Muscle of leg (tissue), 11 donors: ENCODE data around the gene CTNNA2. TPM values are rescaled to one million over a fixed set of nuclear protein-coding genes. Genes with fewer than 3 reads are reported as not detected.

Experiments used
- DNase-seq: peaks from one replicate; pipeline ENCODE4 v3.0.0; 2013
- H3K27ac ChIP-seq: one replicate; pipeline ENCODE4 v1.5.1; 2013; ENCODE audit warnings: mild to moderate bottlenecking, low read length, control low read depth
- H3K27me3 ChIP-seq: one replicate; pipeline ENCODE4 v1.6.1; 2013; ENCODE audit warnings: low read length; ENCODE audit not compliant: control insufficient read depth, insufficient read depth
- H3K36me3 ChIP-seq: one replicate; pipeline ENCODE4 v1.6.1; 2013; ENCODE audit warnings: low read length; ENCODE audit not compliant: control insufficient read depth, insufficient read depth
- H3K4me1 ChIP-seq: one replicate; pipeline ENCODE4 v1.6.1; 2013; ENCODE audit warnings: low read length; ENCODE audit not compliant: control insufficient read depth, insufficient read depth
- H3K4me3 ChIP-seq: one replicate; pipeline ENCODE4 v1.5.1; 2013; ENCODE audit warnings: low read length, control low read depth
- H3K9me3 ChIP-seq: replicated peaks from 2 replicates; pipeline ENCODE4 v1.6.1; 2013; ENCODE audit warnings: low read depth, low read length; ENCODE audit not compliant: control insufficient read depth
- WGBS: methylation state at CpG from one replicate; pipeline ENCODE4 v1.1.5; 2013; ENCODE audit warnings: missing lambda C conversion rate; ENCODE audit not compliant: insufficient coverage; 5-methylcytosine and 5-hydroxymethylcytosine counted together
- polyA plus RNA-seq, 8 donors: library from polyadenylated mRNA; unstranded; fragments of 120-200 nt; gene quantifications; one replicate each; pipeline versions ENCODE4 v1.2.1 to v1.2.3, GENCODE V29; 2013; ENCODE audit warnings: inconsistent platforms in 1 of 8, low replicate concordance in 1 of 8; ENCODE audit not compliant: insufficient read length in 8 of 8, insufficient read depth in 1 of 8
- total RNA-seq: library from RNA; stranded (reverse); fragments of 120-200 nt; gene quantifications from one replicate; pipeline ENCODE4 v1.2.4, GENCODE V29; 2013

CTNNA2 gene
- total and polyA plus RNA-seq, 9 donors: 0.28 to 1.0 (median 0.69) TPM

DNA sequence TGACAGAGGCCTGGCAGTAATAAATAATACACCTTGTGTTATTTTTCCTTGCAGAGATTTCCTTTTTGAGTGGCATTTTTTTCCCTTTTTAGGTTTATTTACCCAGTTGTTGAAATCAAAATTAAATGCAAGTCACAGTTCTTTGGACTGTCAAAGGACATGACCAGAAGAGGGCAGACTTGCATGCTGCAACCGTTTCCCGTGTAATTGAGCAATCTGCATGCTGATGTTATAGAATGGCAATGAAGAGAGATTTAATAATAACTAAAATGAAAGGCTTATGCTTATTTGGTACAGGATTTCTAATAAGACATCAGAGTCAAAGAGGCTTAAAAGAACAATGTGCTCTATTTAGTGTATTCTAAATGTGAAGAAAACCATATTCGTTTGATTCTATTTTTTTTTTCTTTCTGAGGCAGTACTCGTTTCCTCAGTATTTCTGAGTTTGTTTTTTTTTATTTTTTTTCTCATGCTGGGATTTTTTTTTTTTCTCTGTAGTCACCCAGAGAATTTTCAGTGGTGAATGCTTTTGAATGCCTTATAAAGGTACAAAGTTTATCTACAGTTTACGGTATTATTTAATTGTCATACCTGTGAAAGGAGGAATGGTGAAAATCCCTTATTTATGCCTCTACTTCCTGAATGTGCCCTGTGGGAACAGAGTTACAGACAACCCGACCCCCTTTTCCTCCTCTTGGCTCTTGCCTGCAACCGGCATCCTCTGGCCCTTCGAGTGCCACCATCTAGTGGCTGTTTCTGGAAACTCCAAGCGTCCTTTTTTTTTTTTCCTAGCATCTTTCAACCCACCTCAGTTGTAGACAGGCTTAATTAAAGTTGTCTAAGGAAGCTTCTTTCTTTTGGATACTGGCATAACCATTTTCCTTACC lies 423.2 kb downstream of the CTNNA2 start:
- Histone ChIP-seq H3K27ac (no peak overlapping the region), H3K36me3 (no peaks in the 10 kb centered on the region), H3K27me3 (no peaks in the 10 kb centered on the region), H3K4me3 (no peak overlapping the region), H3K4me1 (no peaks in the 10 kb centered on the region), H3K9me3 (no peaks in the 10 kb centered on the region)
- 0% methylated on average over 1 of the region's 9 CpGs for WGBS
- peak; percentile 67 for DNase-seq

DNA sequence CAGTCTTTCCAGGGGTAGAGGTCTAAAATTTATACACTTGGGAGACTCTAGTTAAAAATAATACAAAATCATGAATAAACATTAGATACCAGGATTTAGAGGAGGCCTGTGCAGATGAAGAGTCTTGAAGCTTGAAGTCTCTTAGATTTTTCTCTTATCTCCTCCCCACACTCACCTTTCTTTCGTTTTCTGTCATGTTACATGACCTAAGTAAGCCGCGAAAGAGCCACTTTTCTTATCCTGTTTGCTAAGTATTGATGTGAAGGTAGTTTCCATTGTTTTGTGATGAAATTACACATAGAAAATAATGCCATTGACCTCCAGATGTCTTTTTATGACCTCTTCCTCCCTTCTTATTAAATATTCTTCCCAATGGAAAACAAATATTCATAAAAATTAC lies 423.9 kb downstream of the CTNNA2 start:
- WGBS: no CpG with 5 or more reads among the region's 3 CpGs
- Histone ChIP-seq H3K4me3 (no peak overlapping the region), H3K9me3 (no peaks in the 10 kb centered on the region), H3K36me3 (no peaks in the 10 kb centered on the region), H3K27ac (no peak overlapping the region), H3K4me1 (no peaks in the 10 kb centered on the region), H3K27me3 (no peaks in the 10 kb centered on the region)
- no peak for DNase-seq

DNA sequence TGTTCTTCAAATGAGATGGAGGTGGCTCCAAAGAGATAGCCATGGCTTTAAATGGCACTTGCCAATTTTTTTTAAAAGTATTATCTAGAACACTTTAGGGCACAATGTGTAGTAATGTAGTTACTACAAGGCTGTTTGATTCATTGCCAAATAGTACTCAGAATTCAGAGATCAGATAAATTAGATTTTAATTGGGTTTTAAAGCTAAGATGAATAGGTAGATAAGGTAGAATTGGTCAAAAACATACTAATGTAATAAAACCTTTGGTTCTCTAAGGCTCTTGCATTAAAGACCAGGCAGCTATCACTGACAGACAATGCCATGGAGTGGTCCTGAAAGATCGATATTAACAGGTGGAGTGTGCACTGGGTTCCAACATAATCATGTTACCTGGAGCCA lies 425.8 kb downstream of the CTNNA2 start:
- no peak overlapping the region for H3K27ac ChIP-seq
- no peaks in the 10 kb centered on the region for H3K9me3 ChIP-seq
- WGBS: no CpG with 5 or more reads among the region's 1 CpG
- H3K27me3 ChIP-seq: no peaks in the 10 kb centered on the region
- no peak for DNase-seq
- H3K4me1 ChIP-seq: no peaks in the 10 kb centered on the region
- H3K36me3 ChIP-seq: no peaks in the 10 kb centered on the region
- no peak overlapping the region for H3K4me3 ChIP-seq

DNA sequence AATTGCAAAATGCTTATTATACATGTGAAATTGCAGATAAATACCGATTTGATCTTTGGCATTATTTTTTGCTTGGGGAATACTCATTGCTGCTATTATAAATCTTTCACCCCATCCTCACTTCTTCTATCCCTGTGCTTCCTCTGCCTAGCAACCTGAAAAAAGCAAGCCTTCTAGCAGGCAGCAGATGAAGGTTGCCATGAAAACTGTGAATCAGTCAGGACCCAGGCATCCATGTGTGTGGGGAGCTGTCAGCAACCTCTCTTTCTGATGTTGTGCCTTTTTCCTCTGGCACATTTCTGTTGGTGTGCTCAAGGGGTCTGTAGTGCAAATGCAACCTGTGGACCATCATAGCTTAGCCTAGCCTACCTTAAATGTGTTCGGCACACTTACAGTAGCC lies 427.5 kb downstream of the CTNNA2 start:
- no peaks in the 10 kb centered on the region for H3K36me3 ChIP-seq
- H3K4me1 ChIP-seq: no peaks in the 10 kb centered on the region
- H3K4me3 ChIP-seq: no peak overlapping the region
- WGBS: no CpG with 5 or more reads among the region's 2 CpGs
- H3K27ac ChIP-seq: no peak overlapping the region
- no peaks in the 10 kb centered on the region for H3K9me3 ChIP-seq
- no peak for DNase-seq
- no peaks in the 10 kb centered on the region for H3K27me3 ChIP-seq

DNA sequence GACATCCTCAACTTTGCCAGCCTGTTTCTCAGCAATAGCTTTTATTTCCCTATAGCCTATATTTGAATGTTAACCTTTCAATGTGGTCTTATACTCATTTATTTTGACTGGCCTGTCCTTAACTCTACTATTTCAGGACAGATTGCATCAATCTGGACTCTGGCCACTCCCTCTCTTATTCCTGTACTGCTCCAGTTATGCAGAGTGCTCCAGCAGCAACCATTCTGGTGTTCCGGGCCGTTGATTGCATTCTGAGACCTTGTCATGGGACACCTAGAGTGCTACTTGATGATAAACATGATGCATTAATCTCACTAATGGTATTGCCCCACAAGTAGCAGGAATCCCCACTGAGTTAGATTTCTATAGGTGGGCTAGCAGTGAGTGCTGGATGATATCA lies 428.3 kb downstream of the CTNNA2 start:
- Histone ChIP-seq H3K36me3 (no peaks in the 10 kb centered on the region), H3K9me3 (no peaks in the 10 kb centered on the region), H3K4me1 (no peaks in the 10 kb centered on the region), H3K4me3 (no peak overlapping the region), H3K27me3 (no peaks in the 10 kb centered on the region), H3K27ac (no peak overlapping the region)
- no peak for DNase-seq
- no CpG with 5 or more reads among the region's 2 CpGs for WGBS

DNA sequence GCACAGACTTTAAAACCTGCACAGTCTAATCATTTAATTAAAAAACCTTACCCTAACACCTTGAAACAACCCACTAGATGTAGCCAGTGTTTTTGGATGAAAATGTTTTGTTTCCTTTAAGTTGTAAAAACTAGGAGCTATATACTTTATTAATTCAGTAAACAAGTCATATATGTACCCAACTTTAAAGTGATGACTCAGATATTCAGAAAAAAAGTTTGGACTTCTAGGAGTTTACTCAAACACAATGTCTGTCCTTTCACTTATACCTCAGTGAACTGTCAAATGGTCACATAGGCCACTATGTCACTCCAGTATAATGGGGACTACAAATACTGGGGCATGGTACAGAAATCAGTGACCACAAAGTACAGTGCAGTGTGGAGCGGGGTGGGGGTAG lies 431.4 kb downstream of the CTNNA2 start:
- Histone ChIP-seq H3K4me3 (no peak overlapping the region), H3K27ac (no peak overlapping the region), H3K9me3 (no peaks in the 10 kb centered on the region), H3K36me3 (no peaks in the 10 kb centered on the region), H3K4me1 (no peaks in the 10 kb centered on the region), H3K27me3 (no peaks in the 10 kb centered on the region)
- no peak for DNase-seq
- no CpG with 5 or more reads among the region's 1 CpG for WGBS

DNA sequence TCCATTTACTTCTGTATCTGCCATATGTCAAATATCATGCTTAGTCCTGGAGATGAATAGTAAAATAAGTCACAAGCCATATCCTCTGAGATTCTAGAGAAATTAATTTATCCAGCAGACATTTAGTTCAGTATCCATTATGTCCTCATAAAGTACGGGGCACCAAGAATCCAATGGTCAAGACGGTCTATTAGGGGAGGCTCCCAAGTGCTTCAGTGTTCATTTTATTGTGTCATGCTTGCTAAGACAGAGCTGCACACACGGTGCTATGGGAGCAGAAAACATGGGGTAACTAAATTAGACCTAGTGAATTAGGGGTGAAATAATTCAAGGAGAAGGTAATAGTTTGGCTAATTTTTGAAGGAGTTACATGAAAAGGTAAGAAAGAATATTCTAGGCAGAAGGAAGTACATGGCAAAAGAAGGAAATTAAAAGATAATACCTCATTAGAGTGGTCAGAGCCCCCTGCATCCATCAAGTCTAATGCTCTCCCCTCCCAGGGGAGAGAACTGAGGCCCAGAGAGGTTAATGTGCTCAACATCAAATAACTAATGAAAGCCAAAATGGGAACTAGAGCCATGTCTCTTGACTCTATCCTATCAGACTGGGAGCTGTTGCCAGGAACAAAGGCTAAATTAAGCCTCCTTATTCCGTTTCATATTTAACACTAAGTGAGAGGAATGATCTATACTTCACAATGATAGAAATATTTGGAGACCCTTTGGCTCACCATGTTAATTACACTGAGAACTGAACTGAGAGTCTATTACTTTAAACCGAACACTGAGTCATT lies 433.0 kb downstream of the CTNNA2 start:
- H3K36me3 ChIP-seq: no peaks in the 10 kb centered on the region
- DNase-seq: no peak
- no peaks in the 10 kb centered on the region for H3K9me3 ChIP-seq
- no peak overlapping the region for H3K27ac ChIP-seq
- H3K27me3 ChIP-seq: no peaks in the 10 kb centered on the region
- H3K4me3 ChIP-seq: no peak overlapping the region
- WGBS: 75% methylated on average over 2 of the region's 5 CpGs
- no peaks in the 10 kb centered on the region for H3K4me1 ChIP-seq

DNA sequence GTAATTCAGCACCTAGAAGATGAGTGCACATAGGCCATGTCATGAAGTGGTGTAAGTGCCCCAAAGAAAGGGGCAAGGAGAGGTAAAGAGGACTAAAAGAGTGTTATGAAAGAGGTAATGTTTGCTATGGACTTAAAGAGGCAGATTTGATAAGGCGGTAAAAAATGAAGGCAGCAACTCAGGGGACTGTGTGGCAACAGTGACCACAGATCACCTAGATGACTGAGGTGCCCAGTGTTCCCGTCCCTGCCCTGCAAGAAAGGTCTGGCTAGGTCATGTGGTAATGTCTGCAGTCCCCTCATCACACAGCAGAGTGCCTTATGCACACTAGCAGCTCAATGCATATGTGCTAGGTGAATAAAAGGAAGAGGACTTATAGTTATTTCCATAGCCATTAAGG lies 434.9 kb downstream of the CTNNA2 start:
- Histone ChIP-seq H3K27me3 (no peaks in the 10 kb centered on the region), H3K9me3 (no peaks in the 10 kb centered on the region), H3K36me3 (no peaks in the 10 kb centered on the region), H3K27ac (no peak overlapping the region), H3K4me1 (no peaks in the 10 kb centered on the region), H3K4me3 (no peak overlapping the region)
- no peak for DNase-seq
- WGBS: 100% methylated on average over 1 of the region's 2 CpGs

DNA sequence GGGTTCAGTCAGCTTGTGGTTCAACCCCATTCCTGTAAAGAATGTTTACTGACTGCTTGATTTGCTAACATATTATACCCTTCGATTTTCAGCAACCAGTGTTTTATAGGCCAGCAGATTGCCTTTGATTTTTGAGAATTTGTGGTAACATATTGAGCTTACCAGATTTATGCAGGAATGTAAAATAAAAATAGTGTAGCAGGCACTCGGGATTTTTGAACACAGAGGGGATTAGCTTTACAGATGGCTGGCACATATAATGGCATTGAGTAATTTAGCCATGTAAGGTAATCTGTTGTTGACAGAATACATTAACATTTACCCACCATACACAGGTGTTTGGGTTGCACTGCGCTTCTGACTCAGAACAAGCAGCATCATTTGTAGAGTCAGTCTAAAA lies 437.7 kb downstream of the CTNNA2 start:
- Histone ChIP-seq H3K27ac (no peak overlapping the region), H3K9me3 (no peaks in the 10 kb centered on the region), H3K4me1 (no peaks in the 10 kb centered on the region), H3K36me3 (no peaks in the 10 kb centered on the region), H3K27me3 (no peaks in the 10 kb centered on the region), H3K4me3 (no peak overlapping the region)
- no peak for DNase-seq
- no CpG with 5 or more reads among the region's 3 CpGs for WGBS

DNA sequence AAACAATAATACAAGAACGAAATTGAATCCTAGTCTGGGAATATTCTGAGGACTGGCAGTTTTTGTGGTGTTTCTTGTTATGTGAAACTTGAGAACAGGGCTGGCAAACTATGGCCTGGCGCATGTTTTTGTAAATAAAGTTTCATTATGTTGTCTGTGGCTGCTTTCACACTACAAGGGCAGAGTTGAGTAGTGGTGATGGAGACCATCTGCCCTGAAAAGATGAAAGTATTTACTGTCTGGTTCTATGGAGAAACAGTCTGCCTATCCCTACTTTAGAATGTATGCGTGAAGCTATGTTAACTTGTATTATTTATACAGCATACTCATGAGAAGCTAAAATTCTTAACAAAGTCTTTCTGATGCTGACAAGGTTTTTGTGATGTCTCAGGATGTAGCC lies 439.8 kb downstream of the CTNNA2 start:
- no peak for DNase-seq
- no peaks in the 10 kb centered on the region for H3K27me3 ChIP-seq
- no CpG with 5 or more reads among the region's 3 CpGs for WGBS
- no peaks in the 10 kb centered on the region for H3K9me3 ChIP-seq
- no peaks in the 10 kb centered on the region for H3K4me1 ChIP-seq
- no peak overlapping the region for H3K4me3 ChIP-seq
- no peaks in the 10 kb centered on the region for H3K36me3 ChIP-seq
- no peak overlapping the region for H3K27ac ChIP-seq
